ENCODE results near the gene TSSK6. TPM values are rescaled to one million over a fixed set of nuclear protein-coding genes. Genes with fewer than 3 reads are reported as not detected.

Gene TSSK6
- total and polyA plus RNA-seq, 2 experiments from 2014 or later, result 0.70 to 2.3 TPM

DNA sequence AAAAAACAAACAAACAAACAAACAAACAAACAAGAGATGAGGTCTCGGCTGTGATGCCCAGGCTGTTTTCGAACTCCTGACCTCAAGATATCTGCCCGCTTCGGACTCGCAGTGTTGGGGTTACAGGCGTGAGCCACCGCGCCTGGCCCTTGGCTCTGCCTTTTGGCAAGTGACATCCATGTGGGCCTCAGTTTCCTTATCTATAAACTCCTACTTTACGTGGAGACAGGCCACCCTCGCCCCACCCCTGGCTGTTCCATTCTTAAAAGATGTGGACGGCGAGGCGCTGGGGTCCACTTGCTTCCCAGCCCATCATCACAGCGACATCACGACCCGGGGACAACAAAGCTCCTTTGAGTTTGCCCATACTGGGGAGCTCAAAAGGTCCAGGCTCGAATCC lies 1.7 kb downstream of the TSSK6 start:
- TF ChIP-seq EZH2 (IDR thresholded peaks at IDR 0.05; ENCODE audit: insufficient read depth, poor library complexity, severe bottlenecking), result no peak
- TF ChIP-seq EZH2phosphoT487 (IDR thresholded peaks at IDR 0.05; ENCODE audit: insufficient read depth, low read depth), result no peak
- Histone ChIP-seq H3K9me2 (ENCODE audit: insufficient read depth) (no peaks in the 10 kb centered on the region), H3K4me3 (no peak overlapping the region)

DNA sequence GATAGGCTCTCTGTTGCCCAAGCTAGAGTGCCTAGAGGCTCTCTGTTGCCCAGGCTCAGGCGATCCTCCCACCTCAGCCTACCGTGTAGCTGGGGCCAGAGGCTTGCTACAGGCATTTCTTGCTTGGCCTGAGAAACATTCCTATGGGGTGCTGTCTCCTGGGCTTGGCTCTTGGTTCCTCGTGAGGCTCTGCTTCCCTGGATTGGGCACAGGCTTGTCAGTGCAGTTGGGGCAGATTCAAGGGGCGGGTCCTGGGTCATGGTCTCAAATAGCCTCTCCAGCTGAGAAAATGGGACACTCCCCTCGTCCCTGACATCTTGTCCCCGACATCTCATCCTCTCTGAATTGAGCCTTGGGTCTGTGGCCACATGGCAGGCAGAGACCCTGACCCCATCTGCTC lies 4.9 kb downstream of the TSSK6 start:
- Histone ChIP-seq H3F3A (ENCODE audit: insufficient read depth) (no peaks in the 10 kb centered on the region), H3K36me3 (ENCODE audit: low read depth) (0 out of 2 replicates have a peak, but pooled peaks cover 12% of the 10 kb centered on the region), H3K9me3 (ENCODE audit: low read depth) (no peaks in the 10 kb centered on the region), H3K4me1 (ENCODE audit: insufficient read depth) (no peaks in the 10 kb centered on the region), H4K20me1 (ENCODE audit: insufficient read depth) (no peaks in the 10 kb centered on the region), H3K9ac (no peak overlapping the region), H3K27me3 (replicated peaks; ENCODE audit: insufficient read depth) (no peaks in the 10 kb centered on the region), H3K4me2 (ENCODE audit: unreplicated experiment) (no peak overlapping the region), H3K9me2 (ENCODE audit: insufficient read depth) (no peaks in the 10 kb centered on the region), H3K79me2 (ENCODE audit: insufficient read depth) (no peaks in the 10 kb centered on the region), H3K27ac (no peak overlapping the region), H2AFZ (no peak overlapping the region), H3K4me3 (no peak overlapping the region)
- peak; percentile 16 for DNase-seq
- 48 to 49% methylated on average over 6 of the region's 6 CpGs for WGBS, 2 experiments (ENCODE audit: low coverage in 1 of 2, low lambda C conversion rate in 2 of 2, missing lambda C conversion rate in 2 of 2)
- TF ChIP-seq EZH2 (IDR thresholded peaks at IDR 0.05; ENCODE audit: insufficient read depth, poor library complexity, severe bottlenecking) (no peak), EZH2phosphoT487 (IDR thresholded peaks at IDR 0.05; ENCODE audit: insufficient read depth, low read depth) (no peak)
- in situ Hi-C loops (cut with MboI), result no loop called here

More for the DNA sequence above, 1.7 kb downstream of the TSSK6 start:
- H3K4me2 ChIP-seq (ENCODE audit: unreplicated experiment), result no peak overlapping the region
- H4K20me1 ChIP-seq (ENCODE audit: insufficient read depth), result no peaks in the 10 kb centered on the region
- H3F3A ChIP-seq (ENCODE audit: insufficient read depth), result no peaks in the 10 kb centered on the region
- 69 to 71% methylated on average over 17 of the region's 17 CpGs for WGBS, 2 experiments (ENCODE audit: low coverage in 1 of 2, low lambda C conversion rate in 2 of 2, missing lambda C conversion rate in 2 of 2)
- no peak for DNase-seq
- in situ Hi-C loops (cut with MboI), result no loop called here
- peaks cover 26% of the 10 kb centered on the region for H3K79me2 ChIP-seq (ENCODE audit: insufficient read depth)
- no peak overlapping the region for H2AFZ ChIP-seq
- H3K27me3 ChIP-seq (replicated peaks; ENCODE audit: insufficient read depth), result no peaks in the 10 kb centered on the region
- H3K27ac ChIP-seq, result no peak overlapping the region
- no peak overlapping the region for H3K9ac ChIP-seq
- no peaks in the 10 kb centered on the region for H3K9me3 ChIP-seq (ENCODE audit: low read depth)
- H3K4me1 ChIP-seq (ENCODE audit: insufficient read depth), result peaks cover 9% of the 10 kb centered on the region
- H3K36me3 ChIP-seq (ENCODE audit: low read depth), result 0 out of 2 replicates have a peak, but pooled peaks cover 1% of the 10 kb centered on the region

DNA sequence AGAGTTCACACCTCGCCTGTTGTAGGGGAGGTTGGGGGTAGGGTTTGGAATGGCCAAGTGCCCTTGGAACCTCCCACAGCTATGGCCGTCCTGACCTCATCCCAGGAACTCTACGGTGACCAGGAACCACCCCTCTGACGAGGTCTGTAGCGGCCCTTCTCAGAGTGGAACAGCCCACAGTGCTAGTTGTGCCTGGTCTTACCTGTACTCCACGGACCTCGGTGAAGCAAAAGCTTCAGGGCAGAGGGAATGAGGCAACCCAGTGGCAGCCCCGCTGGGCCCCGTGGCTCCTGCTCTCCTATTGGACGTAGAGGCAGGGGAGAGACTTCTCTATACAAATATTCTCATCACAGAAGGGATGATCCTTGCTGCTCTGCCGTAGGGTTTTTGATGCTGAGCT lies 7.1 kb downstream of the TSSK6 start:
- H3K9me3 ChIP-seq (ENCODE audit: low read depth), result no peaks in the 10 kb centered on the region
- no peaks in the 10 kb centered on the region for H3K4me1 ChIP-seq (ENCODE audit: insufficient read depth)
- 73 to 85% methylated on average over 11 of the region's 11 CpGs for WGBS, 2 experiments (ENCODE audit: low coverage in 1 of 2, low lambda C conversion rate in 2 of 2, missing lambda C conversion rate in 2 of 2)

DNA sequence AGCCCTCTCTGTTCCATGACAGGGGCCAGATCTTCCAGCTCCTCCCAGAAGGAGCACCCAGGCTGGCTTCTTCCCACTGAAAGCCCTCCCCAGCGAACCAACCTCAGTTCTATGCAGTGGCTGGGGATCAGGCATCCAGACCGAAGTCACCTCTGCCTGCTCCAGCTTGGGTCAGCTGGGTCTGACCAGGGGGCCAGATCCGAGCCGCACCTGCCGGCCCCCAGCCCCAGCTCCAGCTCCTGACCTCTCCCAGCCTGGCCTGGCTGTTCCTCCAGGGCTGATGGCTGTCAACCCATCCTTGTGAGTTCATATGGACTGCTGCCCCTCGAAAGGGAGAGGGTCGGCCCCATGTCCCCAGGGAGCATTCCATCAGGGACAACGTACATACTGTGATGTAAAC lies 8.0 kb downstream of the TSSK6 start:
- no peaks in the 10 kb centered on the region for H3K27me3 ChIP-seq (replicated peaks; ENCODE audit: insufficient read depth)
- H3K4me1 ChIP-seq (ENCODE audit: insufficient read depth), result no peaks in the 10 kb centered on the region
- no peak overlapping the region for H3K4me2 ChIP-seq (ENCODE audit: unreplicated experiment)
- H3K36me3 ChIP-seq (ENCODE audit: low read depth), result peaks cover 12% of the 10 kb centered on the region; the same call in 1 of the 2 replicates
- H3K9ac ChIP-seq, result no peak overlapping the region
- H3K9me3 ChIP-seq (ENCODE audit: low read depth), result no peaks in the 10 kb centered on the region
- no peak overlapping the region for H3K4me3 ChIP-seq
- no peaks in the 10 kb centered on the region for H4K20me1 ChIP-seq (ENCODE audit: insufficient read depth)
- TF ChIP-seq EZH2 (IDR thresholded peaks at IDR 0.05; ENCODE audit: insufficient read depth, poor library complexity, severe bottlenecking) (no peak), EZH2phosphoT487 (IDR thresholded peaks at IDR 0.05; ENCODE audit: insufficient read depth, low read depth) (no peak)
- no peak overlapping the region for H2AFZ ChIP-seq
- no peak for DNase-seq
- 84 to 87% methylated on average over 8 of the region's 8 CpGs for WGBS, 2 experiments (ENCODE audit: low coverage in 1 of 2, low lambda C conversion rate in 2 of 2, missing lambda C conversion rate in 2 of 2)
- no peaks in the 10 kb centered on the region for H3F3A ChIP-seq (ENCODE audit: insufficient read depth)
- H3K9me2 ChIP-seq (ENCODE audit: insufficient read depth), result no peaks in the 10 kb centered on the region
- in situ Hi-C loops (cut with MboI), result no loop called here
- H3K79me2 ChIP-seq (ENCODE audit: insufficient read depth), result no peaks in the 10 kb centered on the region
- H3K27ac ChIP-seq, result no peak overlapping the region

More for the DNA sequence above, 7.1 kb downstream of the TSSK6 start:
- no peaks in the 10 kb centered on the region for H3F3A ChIP-seq (ENCODE audit: insufficient read depth)
- no peak overlapping the region for H2AFZ ChIP-seq
- no peak overlapping the region for H3K4me3 ChIP-seq
- no peaks in the 10 kb centered on the region for H3K79me2 ChIP-seq (ENCODE audit: insufficient read depth)
- H3K9me2 ChIP-seq (ENCODE audit: insufficient read depth), result no peaks in the 10 kb centered on the region
- no peak overlapping the region for H3K9ac ChIP-seq
- H3K27me3 ChIP-seq (replicated peaks; ENCODE audit: insufficient read depth), result no peaks in the 10 kb centered on the region
- TF ChIP-seq EZH2 (IDR thresholded peaks at IDR 0.05; ENCODE audit: insufficient read depth, poor library complexity, severe bottlenecking) (no peak), EZH2phosphoT487 (IDR thresholded peaks at IDR 0.05; ENCODE audit: insufficient read depth, low read depth) (no peak)
- in situ Hi-C loops (cut with MboI), result no loop called here
- no peak overlapping the region for H3K4me2 ChIP-seq (ENCODE audit: unreplicated experiment)
- H3K36me3 ChIP-seq (ENCODE audit: low read depth), result peaks cover 12% of the 10 kb centered on the region; the same call in 1 of the 2 replicates
- H4K20me1 ChIP-seq (ENCODE audit: insufficient read depth), result no peaks in the 10 kb centered on the region
- H3K27ac ChIP-seq, result no peak overlapping the region
- no peak for DNase-seq

DNA sequence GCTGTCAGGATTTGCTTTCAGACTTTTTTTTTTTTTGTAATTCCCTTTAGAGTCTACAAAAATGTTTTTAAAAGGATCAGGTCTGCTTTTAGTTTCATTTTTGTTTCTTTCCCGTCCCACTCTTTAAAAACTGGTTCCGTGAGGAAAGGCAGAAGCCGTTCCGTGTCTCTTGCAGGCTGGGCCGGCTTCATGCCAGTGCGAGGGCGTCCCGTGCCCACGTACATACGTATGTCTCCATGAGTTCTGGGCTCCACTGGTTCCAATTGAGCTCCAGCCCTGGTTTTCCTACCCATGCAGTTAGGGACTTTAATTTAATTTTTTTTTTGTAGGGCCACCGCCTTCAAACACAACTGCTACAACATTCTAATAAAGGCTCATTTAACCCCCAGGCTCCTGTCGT lies 8.8 kb downstream of the TSSK6 start:
- DNase-seq, result no peak
- in situ Hi-C loops (cut with MboI), result no loop called here
- Histone ChIP-seq H2AFZ (no peak overlapping the region), H3K9ac (no peak overlapping the region), H3K27me3 (replicated peaks; ENCODE audit: insufficient read depth) (no peaks in the 10 kb centered on the region), H3F3A (ENCODE audit: insufficient read depth) (no peaks in the 10 kb centered on the region), H3K9me2 (ENCODE audit: insufficient read depth) (no peaks in the 10 kb centered on the region), H3K4me2 (ENCODE audit: unreplicated experiment) (no peak overlapping the region), H3K4me1 (ENCODE audit: insufficient read depth) (no peaks in the 10 kb centered on the region), H3K79me2 (ENCODE audit: insufficient read depth) (no peaks in the 10 kb centered on the region), H3K9me3 (ENCODE audit: low read depth) (no peaks in the 10 kb centered on the region), H3K4me3 (no peak overlapping the region), H3K36me3 (ENCODE audit: low read depth) (peaks cover 12% of the 10 kb centered on the region; the same call in 1 of the 2 replicates), H4K20me1 (ENCODE audit: insufficient read depth) (no peaks in the 10 kb centered on the region), H3K27ac (no peak overlapping the region)
- no peak for TF ChIP-seq EZH2 (IDR thresholded peaks at IDR 0.05; ENCODE audit: insufficient read depth, poor library complexity, severe bottlenecking)
- no peak for TF ChIP-seq EZH2phosphoT487 (IDR thresholded peaks at IDR 0.05; ENCODE audit: insufficient read depth, low read depth)
- 85 to 86% methylated on average over 12 of the region's 12 CpGs for WGBS, 2 experiments (ENCODE audit: low coverage in 1 of 2, low lambda C conversion rate in 2 of 2, missing lambda C conversion rate in 2 of 2)

Measured in GM23248 (cell line).